ENCODE results near the gene GSTM2.
"Not testable (repeated sequence)": the region's sequence is repeated elsewhere in the genome, so short reads cannot be mapped to it uniquely, and the experiment has no call there.

Gene GSTM2

GRCh38 chr1:109644670-109645069 is 23.2 kb upstream of the GSTM2 start:
- DNase-seq (ENCODE audit: low spot score) = peak; percentile 45

GRCh38 chr1:109649491-109649914 is 18.4 kb upstream of the GSTM2 start:
- no peak for DNase-seq (ENCODE audit: low spot score)

- DNase-seq (ENCODE audit: low spot score) = no peak
Measured at GRCh38 chr1:109650609-109651008, 17.2 kb upstream of the GSTM2 start.

GRCh38 chr1:109652402-109652801 is 15.5 kb upstream of the GSTM2 start:
- DNase-seq (ENCODE audit: low spot score) = no peak

GRCh38 chr1:109653306-109653705 is 14.6 kb upstream of the GSTM2 start:
- no peak for DNase-seq (ENCODE audit: low spot score)

- DNase-seq (ENCODE audit: low spot score) = no peak
Measured at GRCh38 chr1:109654519-109654918, 13.3 kb upstream of the GSTM2 start.

GRCh38 chr1:109655615-109656519 is 12.0 kb upstream of the GSTM2 start, which contains the start of gene GSTM4:
GSTM4 (plus strand) TSS chr1:109656099; CDS start chr1:109656390, 291 bp downstream.
- DNase-seq (ENCODE audit: low spot score) = peak; percentile 86

- DNase-seq (ENCODE audit: low spot score) = no peak
Measured at GRCh38 chr1:109657395-109657794, 10.5 kb upstream of the GSTM2 start.

GRCh38 chr1:109657970-109658369 is 9.9 kb upstream of the GSTM2 start:
- no peak for DNase-seq (ENCODE audit: low spot score)

GRCh38 chr1:109658533-109659042 is 9.3 kb upstream of the GSTM2 start:
- DNase-seq (ENCODE audit: low spot score) = no peak

- no peak for DNase-seq (ENCODE audit: low spot score)
Measured at GRCh38 chr1:109659145-109659544, 8.7 kb upstream of the GSTM2 start.

GRCh38 chr1:109659997-109660690 is 7.7 kb upstream of the GSTM2 start:
- DNase-seq (ENCODE audit: low spot score) = no peak

- DNase-seq (ENCODE audit: low spot score) = not testable (repeated sequence)
Measured at GRCh38 chr1:109660691-109661026, 7.2 kb upstream of the GSTM2 start.

GRCh38 chr1:109661391-109661790 is 6.5 kb upstream of the GSTM2 start:
- no peak for DNase-seq (ENCODE audit: low spot score)

GRCh38 chr1:109664671-109665070 is 3.2 kb upstream of the GSTM2 start:
- DNase-seq (ENCODE audit: low spot score) = no peak

- DNase-seq (ENCODE audit: low spot score) = no peak
Measured at GRCh38 chr1:109668123-109668775, 392 bp downstream of the GSTM2 start.

GRCh38 chr1:109669246-109669948 is 1.5 kb downstream of the GSTM2 start:
- DNase-seq (ENCODE audit: low spot score) = no peak

- DNase-seq (ENCODE audit: low spot score) = not testable (repeated sequence)
Measured at GRCh38 chr1:109669949-109670302, 2.1 kb downstream of the GSTM2 start.

- DNase-seq (ENCODE audit: low spot score) = no peak
Measured at GRCh38 chr1:109671067-109671466, 3.2 kb downstream of the GSTM2 start.

GRCh38 chr1:109673861-109674260 is 6.0 kb downstream of the GSTM2 start:
- not testable (repeated sequence) for DNase-seq (ENCODE audit: low spot score)

- not testable (repeated sequence) for DNase-seq (ENCODE audit: low spot score)
Measured at GRCh38 chr1:109676683-109677381, 9.0 kb downstream of the GSTM2 start.
